NK-92 treated with Interleukin-12 subunit alpha and Interleukin-12 subunit beta, amount 100 ng/mL, for 24 hours (cell line): ENCODE measurements around the gene ULK4.
"Not testable (repeated sequence)": the region's sequence is repeated elsewhere in the genome, so short reads cannot be mapped to it uniquely, and the experiment has no call there.

ENCODE experiments used
- DNase-seq: peaks from one replicate; lab custom pipeline; 2025; lab: John Stamatoyannopoulos, UW

ULK4 gene

DNA sequence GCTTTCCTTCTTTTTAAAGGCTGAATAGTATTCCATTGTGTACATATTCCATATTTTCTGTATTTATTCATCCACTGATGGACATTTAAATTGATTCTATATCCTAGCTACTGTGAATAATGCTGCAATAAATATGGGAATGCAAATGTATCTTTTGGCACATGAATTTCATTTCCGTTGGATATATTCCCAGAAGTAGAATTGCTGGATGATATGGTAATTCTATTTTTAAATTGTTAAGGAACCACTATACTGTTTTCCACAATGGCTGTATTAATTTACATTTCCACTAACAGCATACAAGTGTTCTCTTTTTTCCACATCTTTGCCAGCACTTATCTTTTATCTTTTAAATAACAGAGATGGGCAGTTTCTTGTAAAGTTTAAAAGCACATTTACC, 459.9 kb downstream of the ULK4 start:
- no peak for DNase-seq

DNA sequence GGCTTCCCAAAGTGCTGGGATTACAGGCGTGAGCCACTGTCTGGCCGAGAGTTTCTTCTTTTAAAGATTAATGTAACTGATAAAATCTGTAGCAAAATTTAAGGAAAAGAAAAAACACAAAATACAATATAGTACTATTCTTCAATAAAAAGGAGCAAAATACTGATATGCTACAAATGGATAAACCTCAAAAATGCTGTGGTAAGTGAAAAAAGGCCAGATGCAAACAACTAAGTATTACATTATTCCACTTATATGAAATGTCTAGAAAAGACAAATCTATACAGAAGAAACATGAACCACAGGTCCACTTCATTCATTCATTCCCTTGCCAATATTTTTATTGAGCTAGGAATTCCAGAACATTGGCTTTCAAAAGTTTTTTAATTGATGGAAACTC, 463.1 kb downstream of the ULK4 start:
- DNase-seq = no peak

- DNase-seq = no peak
Measured at GRCh38 chr3:41490360-41490759, 471.5 kb downstream of the ULK4 start.

- no peak for DNase-seq
Measured at GRCh38 chr3:41489231-41489630, 472.7 kb downstream of the ULK4 start.

DNA sequence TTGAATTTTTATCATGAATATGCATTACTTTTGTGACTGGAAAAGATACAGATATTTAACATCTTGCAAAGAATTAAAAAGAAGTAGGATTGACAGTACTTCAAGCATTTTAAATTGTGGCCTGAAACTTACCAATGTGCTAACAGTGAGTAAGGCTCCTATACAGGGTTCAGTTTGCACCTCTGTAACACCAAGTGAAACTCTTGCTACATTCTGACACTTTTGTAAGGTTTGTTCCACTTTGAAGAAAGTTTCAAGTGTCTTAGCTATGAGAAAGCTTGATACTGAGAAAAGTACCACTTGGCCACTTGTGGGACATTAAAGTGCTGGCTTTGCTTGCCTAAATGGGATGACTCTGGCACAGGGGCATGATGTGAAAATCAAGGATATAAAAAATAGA, 473.4 kb downstream of the ULK4 start:
- no peak for DNase-seq

GRCh38 chr3:41485484-41485883, 476.4 kb downstream of the ULK4 start:
- no peak for DNase-seq

- DNase-seq = no peak
Measured at GRCh38 chr3:41482134-41482533, 479.8 kb downstream of the ULK4 start.

DNA sequence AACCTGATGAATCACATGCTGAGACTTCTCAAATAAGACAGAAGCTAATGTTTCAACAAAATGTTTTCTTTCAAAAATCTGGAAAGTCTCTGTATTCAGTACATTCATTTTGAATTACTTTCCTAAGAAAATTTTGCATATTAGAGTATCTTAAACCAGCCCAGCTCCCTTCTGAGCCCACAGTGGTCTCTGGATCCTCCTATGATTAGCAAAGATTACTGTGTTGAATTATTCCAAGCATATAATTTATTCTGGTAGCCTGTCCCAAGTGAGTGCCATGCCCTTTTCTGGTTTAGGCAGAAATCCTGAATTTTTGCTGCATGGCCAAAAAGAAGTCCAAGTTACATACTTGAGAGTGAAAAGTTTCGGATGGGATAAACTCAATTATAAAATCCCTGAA, 483.6 kb downstream of the ULK4 start:
- no peak for DNase-seq

GRCh38 chr3:41477399-41478014, 484.4 kb downstream of the ULK4 start:
- DNase-seq = no peak

GRCh38 chr3:41469083-41469482, 492.8 kb downstream of the ULK4 start:
- no peak for DNase-seq

DNA sequence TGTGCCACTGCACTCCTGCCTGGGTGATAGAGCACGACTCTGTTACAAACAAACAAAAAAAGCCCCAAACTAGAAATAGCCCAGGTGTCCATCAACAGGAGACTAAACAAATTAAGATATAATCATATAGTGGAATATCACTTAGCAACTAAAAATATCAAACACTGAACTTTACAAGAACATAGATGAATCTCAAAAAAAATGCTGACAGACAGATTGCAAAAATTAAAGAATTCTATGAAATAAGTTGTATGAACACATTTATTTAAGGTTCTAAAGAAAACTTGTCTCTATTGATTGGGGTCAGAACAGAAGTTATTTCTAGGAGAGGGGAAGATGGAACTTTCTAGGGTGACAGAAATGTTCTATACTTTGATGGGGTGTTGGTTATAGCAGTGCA, 494.4 kb downstream of the ULK4 start:
- no peak for DNase-seq

GRCh38 chr3:41464858-41465257, 497.0 kb downstream of the ULK4 start:
- no peak for DNase-seq

DNA sequence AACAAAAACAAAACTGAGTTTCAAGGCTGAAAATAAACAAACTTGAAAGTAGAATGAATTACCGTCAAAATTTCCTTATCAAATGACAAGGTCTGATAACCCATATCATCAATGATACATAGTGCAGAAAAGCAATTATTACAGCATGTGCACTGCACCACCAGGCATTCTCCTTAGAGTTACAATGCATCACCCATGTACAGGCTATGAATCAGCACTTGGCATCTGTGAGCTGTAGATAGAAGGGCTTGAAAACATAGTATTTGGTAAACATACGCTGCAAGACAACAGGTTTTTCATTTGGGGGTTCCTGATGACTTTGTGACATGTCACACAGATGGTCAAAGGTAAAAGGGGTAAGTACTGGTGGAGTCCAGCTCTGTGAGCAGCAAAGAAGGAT, 497.5 kb downstream of the ULK4 start:
- no peak for DNase-seq

- DNase-seq = no peak
Measured at GRCh38 chr3:41462103-41462691, 499.7 kb downstream of the ULK4 start.

- no peak for DNase-seq
Measured at GRCh38 chr3:41460736-41461135, 501.2 kb downstream of the ULK4 start.

- DNase-seq = no peak
Measured at GRCh38 chr3:41457176-41457575, 504.7 kb downstream of the ULK4 start.

- DNase-seq = no peak
Measured at GRCh38 chr3:41456162-41456561, 505.7 kb downstream of the ULK4 start.

- DNase-seq = not testable (repeated sequence)
Measured at GRCh38 chr3:41453618-41454017, 508.3 kb downstream of the ULK4 start.

GRCh38 chr3:41450416-41451231, 511.3 kb downstream of the ULK4 start:
- no peak for DNase-seq

DNA sequence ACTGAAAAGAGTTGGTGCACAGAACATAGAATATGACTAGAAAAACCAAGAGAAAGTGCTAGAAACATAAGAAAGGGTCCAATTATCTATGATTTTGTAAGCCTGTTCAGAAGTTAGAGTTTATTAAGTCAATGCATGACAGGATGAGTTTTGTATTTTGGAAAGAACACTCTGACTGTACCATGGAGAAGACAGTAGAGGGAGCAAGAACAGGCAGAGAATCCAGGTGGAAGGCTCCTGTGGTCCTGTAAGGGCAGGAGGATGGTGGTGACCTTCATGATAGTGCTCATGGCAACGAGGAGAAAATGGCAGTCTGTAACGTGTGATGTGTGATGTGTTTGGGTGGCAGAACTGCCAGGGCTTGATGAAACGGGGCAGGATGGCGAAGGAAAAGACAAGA, 513.5 kb downstream of the ULK4 start:
- DNase-seq = no peak

- DNase-seq = no peak
Measured at GRCh38 chr3:41447701-41448100, 514.2 kb downstream of the ULK4 start.

DNA sequence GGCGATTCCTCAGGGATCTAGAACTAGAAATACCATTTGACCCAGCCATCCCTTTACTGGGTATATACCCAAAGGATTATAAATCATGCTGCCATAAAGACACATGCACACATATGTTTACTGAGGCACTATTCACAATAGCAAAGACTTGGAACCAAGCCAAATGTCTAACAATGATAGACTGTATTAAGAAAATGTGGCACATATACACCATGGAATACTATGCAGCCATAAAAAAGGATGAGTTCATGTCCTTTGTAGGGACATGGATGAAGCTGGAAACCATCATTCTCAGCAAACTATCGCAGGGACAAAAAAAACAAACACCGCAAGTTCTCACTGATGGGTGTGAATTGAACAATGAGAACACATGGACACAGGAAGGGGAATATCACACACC, 515.6 kb downstream of the ULK4 start:
- not testable (repeated sequence) for DNase-seq

- no peak for DNase-seq
Measured at GRCh38 chr3:41441568-41441967, 520.3 kb downstream of the ULK4 start.
